Stimulated activated CD8-positive, alpha-beta memory T cell treated with anti-CD3 and anti-CD28 coated beads, Interleukin-12 subunit alpha, Interleukin-12 subunit beta, amount 100 ng/mL, for 24 hours (primary cell): Measurements from ENCODE around the gene LY6G5B.

Experiments used
- DNase-seq: peaks from one replicate; pipeline ENCODE4 v3.0.0-alpha.2; 2020; ENCODE audit errors: extremely low read depth

Gene LY6G5B

DNA sequence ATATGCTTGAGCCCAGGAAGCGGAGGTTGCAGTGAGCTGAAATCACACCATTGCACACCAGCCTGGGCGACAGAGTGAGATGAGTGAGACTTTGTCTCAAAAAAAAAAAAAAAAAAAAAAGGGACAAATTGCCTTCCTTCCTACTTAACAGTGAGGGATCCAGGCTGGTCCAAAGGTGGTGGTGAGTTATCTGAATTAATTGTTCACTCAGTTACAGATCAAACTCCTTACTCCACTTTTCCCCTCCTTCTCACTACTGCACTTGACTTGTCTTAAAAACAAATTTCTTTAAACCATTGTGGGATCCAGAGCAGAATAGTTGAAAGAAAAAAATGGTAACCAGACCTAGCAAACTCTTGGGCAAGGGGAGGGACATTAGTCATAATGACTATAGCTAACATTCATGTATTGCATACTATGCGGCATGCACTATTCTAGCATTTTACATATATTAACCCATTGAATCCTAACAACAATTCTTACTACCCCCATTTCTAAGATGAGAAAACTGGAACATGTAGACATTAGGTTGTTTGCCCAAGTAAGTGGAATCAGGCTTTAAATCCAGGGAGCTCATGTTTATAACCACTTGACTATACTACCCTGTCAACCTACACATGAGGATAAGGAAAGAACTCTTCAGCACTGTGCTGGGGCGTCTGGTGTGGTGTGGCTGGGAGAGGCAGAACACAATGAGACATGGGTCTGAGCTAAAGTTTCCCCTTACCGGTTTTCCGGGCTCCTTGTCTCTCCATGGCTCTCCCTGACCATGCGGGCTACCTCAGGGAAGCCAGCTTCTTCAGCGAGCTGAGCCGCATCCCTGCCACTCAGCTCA lies 6.4 kb upstream of the LY6G5B start:
- no peak for DNase-seq

DNA sequence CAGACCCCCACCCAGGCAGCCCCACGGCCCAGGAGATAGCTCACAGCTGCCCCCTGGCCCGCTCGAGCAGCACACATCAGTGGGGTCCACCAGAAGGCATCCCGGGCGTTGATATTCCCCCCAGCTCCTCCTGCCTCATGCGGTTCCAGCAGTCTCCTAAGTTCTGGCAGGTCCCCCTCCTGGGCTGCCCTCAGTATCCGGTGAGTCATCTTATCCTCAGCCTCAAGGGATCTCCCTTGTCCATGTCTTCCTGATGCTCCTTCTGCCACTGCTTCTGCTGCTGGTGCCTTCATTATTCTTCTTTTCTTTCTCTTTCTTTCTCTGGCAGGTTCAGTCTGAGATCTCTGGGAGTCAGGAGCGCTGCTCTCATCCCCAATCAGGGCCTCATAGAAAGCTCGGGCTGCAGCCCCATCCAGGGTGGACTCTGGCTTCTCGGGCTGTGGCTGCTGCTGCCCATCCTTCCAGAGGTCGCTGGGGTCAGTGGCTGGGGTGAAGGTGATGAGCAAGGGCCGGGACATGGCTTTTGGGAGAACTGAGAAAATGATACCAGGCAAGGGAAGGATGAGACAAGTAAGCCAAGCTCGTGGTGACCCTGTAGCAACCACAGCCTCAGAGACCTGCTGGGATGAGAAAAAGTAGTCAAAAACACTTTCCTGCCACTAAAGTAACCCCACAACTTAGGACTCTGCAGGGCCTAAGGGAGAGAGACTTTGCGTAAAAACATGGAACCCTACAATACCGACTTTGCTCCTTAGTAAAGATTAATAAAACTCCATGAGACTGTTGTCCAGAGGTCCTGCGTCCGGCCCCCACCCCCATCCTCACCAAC lies 5.6 kb upstream of the LY6G5B start:
- DNase-seq = no peak

DNA sequence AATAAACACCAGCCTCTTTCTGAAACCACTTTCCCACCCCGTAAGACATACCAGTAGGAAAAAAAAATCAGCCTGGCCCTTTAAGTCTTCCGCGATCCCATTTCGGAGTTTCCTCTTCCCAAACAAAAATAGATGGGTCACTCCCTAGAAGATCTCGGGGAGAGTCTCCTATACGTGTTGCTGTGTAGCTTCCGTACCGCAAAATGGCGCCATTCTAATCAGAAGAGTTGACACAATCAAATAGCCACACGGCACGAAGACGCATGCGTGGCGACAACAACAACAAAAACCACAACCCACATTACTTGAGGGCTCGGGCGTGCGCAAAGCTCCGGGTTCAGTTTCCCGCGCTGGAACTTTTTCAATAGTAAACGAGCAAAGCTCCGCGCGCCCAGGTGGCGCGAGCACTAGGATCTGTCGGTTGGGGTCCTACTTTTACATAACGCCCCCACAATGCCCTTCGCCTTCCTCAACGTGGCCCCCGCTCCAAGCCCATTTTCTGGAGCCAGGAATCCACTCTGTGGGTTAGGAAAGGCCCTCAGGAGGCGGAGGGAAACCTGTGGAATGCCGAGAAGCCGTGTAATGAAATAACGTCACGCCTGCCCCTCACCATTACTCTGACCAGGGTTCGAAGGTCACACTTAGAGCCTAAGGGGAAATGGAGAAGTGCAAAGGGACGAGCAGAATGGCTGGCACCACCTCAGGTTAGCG lies 4.8 kb upstream of the LY6G5B start, which contains the start of gene GPANK1:
Gene GPANK1 (minus strand): TSS at position 208 of the 711 bp plus-strand sequence. CDS start 519 bp downstream, outside the sequence.
- DNase-seq = peak; percentile 80

DNA sequence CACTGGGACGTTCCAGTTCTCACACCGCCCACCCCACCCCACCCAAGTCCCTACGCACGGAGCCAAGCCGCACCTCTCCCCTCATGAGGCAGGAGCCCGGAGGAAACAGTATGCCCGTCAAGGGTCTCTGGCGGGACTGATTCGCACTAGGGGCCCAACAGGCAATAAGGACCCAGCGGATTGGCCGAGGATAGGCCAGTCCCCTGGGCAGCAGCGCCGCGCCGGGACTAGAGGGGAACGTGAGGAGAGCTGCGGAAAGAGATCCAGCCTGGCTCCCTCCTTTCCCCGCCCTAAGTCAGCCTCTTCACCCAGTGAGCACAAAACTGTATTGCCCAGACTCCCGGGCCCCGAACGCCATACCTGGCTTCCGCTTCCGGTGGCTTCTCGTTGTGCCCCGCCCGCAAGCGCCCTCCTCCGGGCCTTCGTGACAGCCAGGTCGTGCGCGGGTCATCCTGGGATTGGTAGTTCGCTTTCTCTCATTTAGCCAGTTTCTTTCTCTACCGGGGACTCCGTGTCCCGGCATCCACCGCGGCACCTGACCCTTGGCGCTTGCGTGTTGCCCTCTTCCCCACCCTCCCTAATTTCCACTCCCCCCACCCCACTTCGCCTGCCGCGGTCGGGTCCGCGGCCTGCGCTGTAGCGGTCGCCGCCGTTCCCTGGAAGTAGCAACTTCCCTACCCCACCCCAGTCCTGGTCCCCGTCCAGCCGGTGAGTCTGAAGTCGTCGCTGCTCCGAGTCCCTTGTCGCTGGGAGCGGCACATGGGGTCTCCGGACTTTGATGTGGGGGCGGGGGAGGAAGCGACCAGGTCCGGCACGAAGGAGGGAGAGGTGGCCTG lies 4.1 kb upstream of the LY6G5B start, which contains the start of gene CSNK2B:
Gene CSNK2B (plus strand): TSS at position 580 of the 836 bp plus-strand sequence. CDS start 752 bp downstream, outside the sequence.
- peak; percentile 96 for DNase-seq

DNA sequence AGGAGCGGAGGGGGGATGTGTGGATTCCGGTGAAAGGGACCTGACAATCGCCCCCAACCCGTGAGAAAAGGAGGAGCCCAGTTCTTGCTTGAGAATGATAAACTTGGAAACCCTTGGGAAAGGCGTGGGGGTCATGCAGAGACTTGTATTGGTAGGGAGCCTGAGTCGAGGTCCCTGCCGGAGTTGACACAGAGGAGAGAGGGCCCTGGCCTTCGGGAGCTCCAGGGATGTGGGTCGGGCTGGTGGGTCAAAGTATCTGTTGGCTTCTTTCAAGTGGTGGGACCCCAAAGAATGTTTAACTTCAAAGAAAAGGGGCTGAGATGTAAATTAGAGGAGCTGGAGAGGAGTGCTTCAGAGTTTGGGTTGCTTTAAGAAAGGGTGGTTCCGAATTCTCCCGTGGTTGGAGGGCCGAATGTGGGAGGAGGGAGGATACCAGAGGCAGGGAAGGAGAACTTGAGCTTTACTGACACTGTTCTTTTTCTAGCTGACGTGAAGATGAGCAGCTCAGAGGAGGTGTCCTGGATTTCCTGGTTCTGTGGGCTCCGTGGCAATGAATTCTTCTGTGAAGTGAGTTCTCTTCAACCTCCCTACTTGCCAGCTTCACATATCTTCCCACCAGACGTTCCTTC lies 3.3 kb upstream of the LY6G5B start:
- no peak for DNase-seq

DNA sequence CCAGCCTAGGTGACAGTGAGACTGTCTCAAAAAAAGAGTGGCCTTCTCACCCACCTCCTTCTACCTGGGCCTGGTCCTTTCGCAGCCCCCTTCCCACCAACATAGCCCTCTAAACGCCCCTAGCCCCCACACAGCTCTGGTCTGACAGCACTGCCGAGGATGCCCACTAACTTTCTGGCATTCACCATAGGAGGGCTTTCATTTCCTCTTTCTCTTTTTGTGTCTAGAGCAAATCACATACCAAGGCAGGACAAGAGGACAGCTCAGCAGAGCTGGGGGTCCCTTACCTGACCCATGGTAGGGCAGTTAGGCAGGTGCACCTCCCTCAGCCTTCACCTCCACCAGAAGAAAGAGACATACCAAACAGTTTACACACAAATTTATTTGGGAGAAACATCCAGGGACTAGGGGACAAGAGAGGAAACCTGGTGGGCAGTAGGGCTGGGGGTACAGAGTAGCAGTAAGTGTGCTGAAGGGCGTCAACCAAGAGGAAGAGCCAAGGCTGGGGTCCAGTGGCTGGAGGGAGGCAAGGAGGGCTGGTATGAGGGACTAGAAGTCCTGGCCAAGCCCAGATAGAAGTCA lies 6.6 kb downstream of the LY6G5B start:
- no peak for DNase-seq

DNA sequence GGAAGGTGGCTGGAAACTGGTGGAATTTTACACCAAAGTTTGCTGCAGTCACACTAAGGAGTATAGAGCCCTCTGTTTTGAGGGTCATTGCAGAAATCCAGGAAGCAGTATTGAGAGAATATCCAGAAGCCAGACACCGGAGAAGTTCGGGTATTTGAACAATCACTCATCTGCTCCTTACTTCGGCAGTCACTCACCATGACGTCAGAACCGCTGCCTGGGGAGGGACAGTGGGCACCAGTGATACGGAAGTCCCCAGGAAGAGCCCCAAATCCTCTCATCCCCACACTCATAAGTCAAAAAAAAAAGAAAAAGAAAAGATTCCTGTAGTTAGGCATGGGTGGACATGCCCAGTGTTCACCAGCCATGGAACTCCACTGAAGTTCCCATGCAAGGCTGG lies 7.1 kb downstream of the LY6G5B start:
- no peak for DNase-seq

DNA sequence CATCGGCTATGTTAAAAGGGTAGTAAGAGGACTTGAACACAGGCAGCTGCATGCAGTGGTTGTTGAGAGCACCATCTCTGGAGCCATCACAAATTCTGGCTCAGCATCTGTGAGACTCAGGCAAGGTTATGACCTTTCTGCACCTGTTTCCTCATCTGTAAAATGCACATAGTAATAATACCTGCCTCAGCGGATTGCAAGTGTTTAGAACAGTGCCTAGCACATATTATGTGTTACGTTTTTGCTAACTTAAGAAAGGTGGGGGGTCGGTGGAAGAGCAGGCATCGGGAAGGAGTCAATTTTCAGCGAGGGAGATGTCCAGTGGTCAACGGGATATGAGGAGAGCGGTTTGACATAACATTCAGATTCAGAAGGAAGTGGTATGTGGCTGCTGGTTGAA lies 8.2 kb downstream of the LY6G5B start:
- no peak for DNase-seq

DNA sequence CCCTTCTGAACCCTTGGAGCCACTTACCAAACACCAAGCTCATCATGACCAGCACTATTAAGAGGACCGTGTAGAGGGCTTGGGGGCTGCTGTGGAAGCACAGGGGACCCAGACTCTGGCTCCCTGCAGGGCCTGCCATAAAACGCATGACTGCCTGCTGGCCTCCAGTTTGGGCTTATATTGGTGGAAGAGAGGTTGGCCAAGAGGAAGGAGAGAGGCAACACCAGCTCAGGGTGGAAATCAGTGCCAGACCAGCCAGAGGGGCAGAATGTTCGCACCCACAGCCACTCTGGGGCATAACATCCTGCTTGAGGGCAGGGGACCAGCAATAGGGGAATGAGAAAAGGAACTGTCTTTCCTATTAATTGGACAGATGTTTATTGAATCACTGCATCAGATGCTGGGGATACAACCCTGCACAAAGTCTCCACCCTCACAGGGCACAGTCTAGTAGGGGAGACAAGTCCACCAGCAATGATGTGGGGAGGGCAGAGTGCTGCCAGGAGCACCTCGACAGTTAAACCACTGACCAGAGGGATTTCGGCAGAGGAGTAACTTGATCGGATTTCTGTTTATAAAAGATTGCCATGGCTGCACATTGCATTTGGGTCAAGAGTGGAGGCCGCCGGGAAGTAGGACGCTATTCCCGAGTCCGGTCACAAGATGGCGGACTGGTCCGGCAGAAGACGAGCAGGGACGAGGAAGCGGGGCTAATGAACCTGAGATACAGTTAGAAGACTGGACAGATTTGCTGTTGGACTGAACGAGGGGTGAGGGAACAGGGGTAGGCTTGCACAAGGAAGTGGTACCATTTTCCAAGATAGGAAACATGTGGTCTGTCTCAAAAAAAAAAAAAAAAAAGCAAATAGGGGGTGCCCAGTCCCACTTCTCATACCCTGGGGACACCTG lies 10.7 kb downstream of the LY6G5B start, which contains the start of gene LY6G5C:
Gene LY6G5C (minus strand): TSS at position 842 of the 909 bp plus-strand sequence. CDS start 694 bp downstream, at position 148.
- no peak for DNase-seq

DNA sequence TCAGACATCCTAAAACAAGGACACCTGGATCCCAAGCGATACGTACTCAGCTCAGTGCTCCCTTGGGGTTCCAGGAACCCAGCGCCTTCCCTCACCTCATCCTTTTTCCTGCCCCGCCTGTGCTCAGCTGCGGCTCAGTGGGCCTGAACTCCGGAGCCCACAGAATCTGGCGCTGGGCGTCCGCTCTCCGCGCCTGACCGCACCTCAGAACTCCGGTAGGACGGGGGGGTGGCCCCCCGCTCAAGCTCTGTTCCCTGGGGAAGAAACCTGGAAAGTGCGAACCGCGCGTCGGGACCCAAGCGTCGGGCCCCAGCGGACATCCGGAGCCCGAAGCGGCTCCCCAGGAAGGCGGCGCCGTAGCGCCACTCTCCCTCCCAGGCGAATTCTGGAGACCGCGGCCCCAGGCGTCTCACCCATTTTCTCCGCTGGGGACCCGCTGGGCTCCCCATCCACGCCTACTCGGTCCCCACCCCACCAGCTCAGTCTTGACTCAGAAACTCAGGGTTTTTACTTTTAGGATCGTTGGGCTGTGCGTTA lies 11.4 kb downstream of the LY6G5B start:
- no peak for DNase-seq

DNA sequence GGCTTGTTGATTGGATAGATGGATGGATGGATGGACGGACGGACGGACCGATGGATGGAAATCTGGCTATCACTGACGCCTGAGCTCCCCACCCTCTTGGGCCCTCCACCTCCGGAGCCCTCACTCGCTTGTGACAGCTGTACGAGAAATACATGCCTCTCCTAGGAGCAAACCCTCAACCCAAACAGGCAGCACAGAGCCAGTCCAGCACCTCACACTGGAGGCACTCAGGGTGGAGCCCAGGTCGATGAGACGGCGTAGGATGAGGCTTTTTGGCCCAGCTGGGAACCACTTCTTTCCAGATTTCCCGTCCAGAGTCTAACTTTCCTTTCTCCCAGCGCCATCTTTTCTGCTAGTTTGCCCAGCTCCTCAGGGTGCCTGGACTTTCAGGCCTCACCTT lies 13.8 kb downstream of the LY6G5B start:
- DNase-seq = no peak

DNA sequence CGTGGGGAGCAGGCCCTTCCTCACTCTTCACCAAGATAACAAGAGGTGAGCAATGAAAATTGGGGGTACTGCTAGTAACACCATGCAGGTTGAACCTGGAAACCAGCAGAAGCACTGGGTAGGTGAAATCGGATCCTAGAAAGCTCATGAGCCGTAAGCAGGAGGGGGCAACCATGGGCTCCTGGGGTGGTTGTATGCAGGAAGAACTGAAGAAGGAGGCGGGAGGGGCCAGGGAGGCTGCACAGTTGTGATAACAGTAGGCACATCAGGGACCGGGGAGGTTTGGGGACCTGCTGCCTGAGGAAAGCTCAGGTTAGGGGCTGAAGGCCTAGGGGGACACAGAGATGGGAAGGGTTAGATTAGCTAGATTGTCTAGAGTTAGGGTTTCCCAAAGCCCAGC lies 16.7 kb downstream of the LY6G5B start:
- no peak for DNase-seq

DNA sequence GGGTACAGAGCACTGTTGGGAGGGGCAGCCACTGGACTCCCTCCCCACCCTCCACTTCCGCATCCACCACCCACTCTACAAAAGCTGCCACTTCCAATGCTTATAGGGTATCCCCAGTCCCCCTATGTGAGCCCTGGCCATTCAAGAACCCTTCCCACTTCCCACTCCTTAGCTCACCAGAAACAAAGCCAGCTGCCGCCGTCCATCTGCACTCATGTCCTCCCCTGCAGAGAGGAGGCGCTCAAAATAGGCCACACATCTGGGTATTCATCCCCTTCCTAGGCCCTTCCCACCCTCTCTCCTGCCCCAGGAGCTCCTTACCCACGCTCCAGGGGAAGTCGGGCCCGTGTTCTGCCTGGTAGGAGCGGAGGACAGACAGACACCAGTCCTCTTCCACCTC lies 17.5 kb downstream of the LY6G5B start:
- no peak for DNase-seq

DNA sequence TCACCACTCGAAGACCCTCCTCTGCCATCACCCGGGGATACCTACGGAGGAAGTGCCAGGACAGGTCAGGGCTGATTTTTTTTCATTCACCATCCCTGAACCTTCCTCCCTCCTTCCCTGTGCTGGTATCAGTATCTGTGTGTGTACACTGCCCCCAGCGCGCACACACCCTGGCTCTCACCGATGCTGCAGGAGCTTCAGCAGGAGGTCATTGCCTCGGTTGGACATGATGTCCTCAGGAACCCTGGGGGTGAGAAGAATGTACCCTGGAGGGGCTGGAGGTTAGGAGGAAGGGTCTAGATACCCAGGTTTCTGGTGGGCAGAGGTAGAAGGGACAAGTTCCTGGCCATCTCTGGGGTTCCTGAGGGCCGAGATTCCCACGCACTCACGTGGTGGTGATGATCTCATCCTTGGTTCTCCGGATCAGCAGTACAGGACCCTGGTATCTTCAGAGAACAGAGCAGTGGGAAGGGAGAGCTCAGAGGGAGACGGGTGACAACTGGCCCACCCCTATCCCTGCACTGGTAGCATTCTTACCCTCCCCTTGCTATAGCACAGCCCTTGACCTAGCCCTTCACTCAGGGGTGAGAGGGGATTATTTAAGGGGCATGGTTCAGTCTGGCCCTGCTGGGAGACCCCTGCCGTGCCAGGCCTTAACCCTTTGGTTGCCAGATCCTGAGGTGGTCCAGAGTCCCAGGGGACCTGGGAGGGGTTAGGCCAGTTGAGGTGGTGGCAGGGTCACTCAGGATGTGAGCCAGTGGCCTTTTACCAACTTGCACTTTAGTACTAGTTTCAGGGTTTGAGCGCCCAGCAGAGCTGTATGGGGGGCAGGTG lies 18.3 kb downstream of the LY6G5B start:
- DNase-seq = no peak

DNA sequence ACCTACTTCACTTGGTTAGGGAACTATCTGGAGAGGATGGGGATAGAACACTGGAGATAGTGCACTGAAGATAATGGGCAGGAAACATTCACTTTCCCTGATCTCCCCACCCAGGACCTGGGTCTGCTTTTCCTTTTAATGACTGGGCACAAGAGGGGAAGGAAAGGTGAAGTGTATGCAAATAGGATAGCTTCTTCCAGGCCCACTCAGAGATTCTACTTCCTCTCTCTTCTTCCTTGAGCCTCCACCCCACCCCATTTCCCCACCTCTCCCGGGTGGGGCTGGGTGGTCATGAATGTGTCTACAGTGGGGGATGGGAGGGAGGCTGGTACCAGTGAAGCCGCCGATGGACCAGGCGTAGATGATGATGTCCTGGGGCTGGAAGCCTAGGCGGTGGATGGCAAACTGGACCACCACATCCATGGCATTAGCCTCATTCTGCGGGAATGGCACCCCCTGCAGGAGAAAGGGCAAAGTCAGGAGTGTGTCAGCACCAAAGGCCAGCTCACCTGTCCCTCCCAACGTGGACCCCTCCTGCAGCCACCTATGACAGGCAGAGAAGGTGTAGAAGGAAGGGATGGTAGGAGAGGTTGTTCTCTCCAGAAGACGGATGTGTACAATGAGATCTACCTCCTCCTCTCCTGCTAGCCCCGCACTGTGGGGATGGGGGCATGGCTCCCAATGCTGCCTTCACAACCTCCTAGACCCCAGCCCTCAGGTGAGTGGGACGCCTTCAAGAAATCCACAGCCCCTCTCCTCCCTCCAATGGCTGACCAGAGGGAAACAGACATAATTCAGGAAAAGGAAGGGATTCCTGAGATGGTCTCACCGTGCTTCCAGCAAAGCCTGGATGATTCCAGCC lies 19.7 kb downstream of the LY6G5B start:
- no peak for DNase-seq

DNA sequence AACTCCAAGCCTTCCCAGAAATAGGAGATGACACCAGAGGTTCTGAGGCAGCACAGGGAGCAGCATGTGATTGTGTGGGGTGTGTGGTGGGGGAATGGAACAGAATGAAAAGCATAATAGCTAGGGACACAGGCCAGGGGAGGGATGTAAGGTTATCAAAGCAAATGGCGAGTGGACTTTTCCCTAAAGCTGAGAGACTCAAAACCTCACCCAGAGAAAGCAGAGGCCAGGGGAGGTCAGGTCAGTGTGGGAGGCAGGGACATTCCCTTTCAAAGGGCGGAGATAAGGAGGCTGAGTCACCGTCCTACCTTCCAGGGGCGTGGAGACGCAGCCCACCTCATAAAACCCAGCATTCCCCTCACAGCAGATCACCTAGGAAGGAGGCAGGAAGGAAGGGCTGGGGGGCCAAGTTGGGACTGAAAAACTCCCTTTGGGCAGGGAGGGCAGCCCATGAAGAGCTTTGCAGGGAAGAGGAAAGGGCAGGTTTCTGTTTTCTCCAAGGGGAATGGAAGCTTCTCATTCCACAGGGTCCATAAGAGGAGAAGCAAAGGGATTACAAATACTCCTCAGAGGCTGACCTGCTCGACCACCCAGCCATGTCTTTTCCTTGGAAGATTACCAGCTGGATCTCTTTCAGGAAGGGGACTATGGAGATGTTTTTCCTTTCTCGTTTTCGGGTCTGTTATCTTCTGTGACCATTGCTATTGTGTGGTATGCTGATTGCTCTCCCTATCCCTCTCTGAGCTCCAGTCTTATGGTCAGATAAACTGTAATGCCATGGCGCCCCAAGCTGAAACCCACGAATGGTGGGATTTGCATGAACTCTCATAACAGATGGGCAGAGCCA lies 20.7 kb downstream of the LY6G5B start:
- DNase-seq = no peak
